GM12878 (cell line): Measurements from ENCODE around the gene KIF12. TPM values are rescaled to one million over a fixed set of nuclear protein-coding genes. Genes with fewer than 3 reads are reported as not detected.

Experiments used
- ATAC-seq: fragments of 200-7000 bp; cut with Tn5 transposase; 3 replicates; pipeline ENCODE4 v1.9.1; 2020; ENCODE audit warnings: mild to moderate bottlenecking, moderate library complexity
- BruUV-seq: library from RNA; stranded (reverse); fragments of 400-500 nt; replicated peaks from 2 replicates; lab custom pipeline; 2021; lab: Mats Ljungman, UMichigan
- CTCF ChIA-PET: fragments of 300-600 bp; sonication (Branson Sonifier 250); formaldehyde crosslinking; extraction: SDS; loops from one replicate; lab custom pipeline; 2021; ENCODE audit warnings: inconsistent platforms; lab: Yijun Ruan, JAX
- POLR2A ChIA-PET: fragments of 350-600 bp; formaldehyde crosslinking; extraction: SDS; loops from one replicate; lab custom pipeline; 2021; ENCODE audit warnings: inconsistent platforms; lab: Charles Lee
- RAD21 ChIA-PET: fragments of 300-600 bp; sonication (Branson Sonifier 250); formaldehyde crosslinking; loops from one replicate; lab custom pipeline; 2023; ENCODE audit warnings: antibody characterized with exemption; ENCODE audit not compliant: unreplicated experiment; lab: Charles Lee
- SMC1A ChIA-PET: fragments of 300-600 bp; sonication (Branson Sonifier 250); formaldehyde crosslinking; loops from one replicate; lab custom pipeline; 2023; ENCODE audit not compliant: unreplicated experiment, uncharacterized antibody; lab: Charles Lee
- DNase-seq: peaks from one replicate; pipeline ENCODE4 v3.0.0-alpha.2; 2011; ENCODE audit warnings: low read depth, low spot score
- FAIRE-seq: peaks from 3 replicates; lab custom pipeline; 2011; peaks lifted over from hg19 to GRCh38; lab: Jason Lieb, UNC
- H2AFZ ChIP-seq: 2 replicates; pipeline ENCODE4 v1.6.0; 2011; ENCODE audit warnings: low read depth, low read length, control low read depth; ENCODE audit not compliant: control insufficient read depth
- H3K27ac ChIP-seq: 2 replicates; pipeline ENCODE4 v1.5.1; 2011; ENCODE audit warnings: control low read depth; ENCODE audit not compliant: control insufficient read depth, insufficient read depth
- H3K27me3 ChIP-seq, 2 experiments: replicated peaks in 1 of 2; 2 replicates each; pipeline versions ENCODE4 v1.6.0 to v1.6.1; 2011; ENCODE audit warnings: low read length in 1 of 2; ENCODE audit not compliant: control insufficient read depth in 2 of 2, insufficient read depth in 2 of 2
- H3K36me3 ChIP-seq, 2 experiments: 2 replicates each; pipeline ENCODE4 v1.5.1; 2011; ENCODE audit warnings: low read length in 1 of 2; ENCODE audit not compliant: control insufficient read depth in 2 of 2, insufficient read depth in 2 of 2
- H3K4me1 ChIP-seq: 2 replicates; pipeline ENCODE4 v1.6.1; 2011; ENCODE audit warnings: mild to moderate bottlenecking, low read length, moderate library complexity, mixed read lengths; ENCODE audit not compliant: control insufficient read depth, insufficient read depth
- H3K4me2 ChIP-seq: 2 replicates; pipeline ENCODE4 v1.6.0; 2011; ENCODE audit warnings: control low read depth; ENCODE audit not compliant: control insufficient read depth, insufficient read depth
- H3K4me3 ChIP-seq: fragments of 200-600 bp; sonication (generic); 2 replicates; pipeline ENCODE4 v1.5.1; 2016
- H3K79me2 ChIP-seq: 2 replicates; pipeline ENCODE4 v1.6.0; 2011; ENCODE audit warnings: low read length; ENCODE audit not compliant: control insufficient read depth, insufficient read depth
- H3K9ac ChIP-seq: 2 replicates; pipeline ENCODE4 v1.8.0; 2011; ENCODE audit warnings: low read length, control low read depth, mixed read lengths; ENCODE audit not compliant: control insufficient read depth, insufficient read depth
- H3K9me3 ChIP-seq: replicated peaks from 3 replicates; pipeline ENCODE4 v1.5.1; 2011; ENCODE audit warnings: mild to moderate bottlenecking, low read length; ENCODE audit not compliant: control insufficient read depth, insufficient read depth
- H4K20me1 ChIP-seq: 2 replicates; pipeline ENCODE4 v1.6.0; 2011; ENCODE audit not compliant: control insufficient read depth, insufficient read depth
- BRCA1 ChIP-seq: IDR thresholded peaks from 2 replicates; pipeline ENCODE4 v1.6.1; 2011; ENCODE audit warnings: low read depth, low read length, improper control_type of control experiment
- CBFB ChIP-seq: IDR thresholded peaks from 2 replicates; pipeline ENCODE4 v1.6.1; 2016; ENCODE audit warnings: antibody characterized with exemption, low read depth
- MEF2B ChIP-seq: fragments of 450-650 bp; IDR thresholded peaks from 2 replicates; pipeline ENCODE4 v1.6.1; 2018; ENCODE audit warnings: mild to moderate bottlenecking, moderate library complexity; ENCODE audit not compliant: partially characterized antibody, poor library complexity, severe bottlenecking
- MTA2 ChIP-seq: fragments of 450-650 bp; IDR thresholded peaks from 2 replicates; pipeline ENCODE4 v1.6.1; 2016; ENCODE audit warnings: low read depth, mild to moderate bottlenecking, moderate library complexity
- NR2F1 ChIP-seq: fragments of 450-650 bp; conservative IDR thresholded peaks from 2 replicates; pipeline ENCODE4 v1.6.1; 2017; ENCODE audit warnings: mild to moderate bottlenecking
- PAX8 ChIP-seq: fragments of 450-650 bp; IDR thresholded peaks from 2 replicates; pipeline ENCODE4 v1.6.1; 2017; ENCODE audit warnings: mild to moderate bottlenecking, moderate library complexity
- SMAD5 ChIP-seq: IDR thresholded peaks from 2 replicates; pipeline ENCODE4 v1.6.1; 2016; ENCODE audit warnings: antibody characterized with exemption, low read depth
- SP1 ChIP-seq: IDR thresholded peaks from one replicate; pipeline ENCODE4 v1.6.1; 2011; ENCODE audit warnings: low read depth, low read length
- SPI1 ChIP-seq: IDR thresholded peaks from 2 replicates; pipeline ENCODE4 v1.6.1; 2011; ENCODE audit warnings: low read depth, mild to moderate bottlenecking, low read length, moderate library complexity, borderline replicate concordance; ENCODE audit not compliant: insufficient read depth
- SREBF1 ChIP-seq: IDR thresholded peaks from 2 replicates; pipeline ENCODE4 v1.6.1; 2012; ENCODE audit warnings: mild to moderate bottlenecking, low read length
- TAF1 ChIP-seq: IDR thresholded peaks from 2 replicates; pipeline ENCODE4 v1.6.1; 2011; ENCODE audit warnings: mild to moderate bottlenecking, low read depth, low read length, borderline replicate concordance
- WGBS: methylation state at CpG from one replicate; pipeline ENCODE4 v1.1.6; 2016; ENCODE audit warnings: low lambda C conversion rate; ENCODE audit not compliant: insufficient replicate concordance, insufficient coverage; ENCODE audit errors: missing lambda C conversion rate; 5-methylcytosine and 5-hydroxymethylcytosine counted together
- in situ Hi-C: fragments of 300-500 bp; cut with MboI; formaldehyde crosslinking; loops from 9 replicates; pipeline ENCODE4 v1.14.3; 2018; ENCODE audit warnings: mixed read lengths
- intact Hi-C: fragments of 100-400 bp; cut with micrococcal nuclease; formaldehyde crosslinking; loops from one replicate; pipeline ENCODE4 v1.14.2; 2022; ENCODE audit not compliant: unreplicated experiment
- polyA plus RNA-seq, 11 experiments: library from polyadenylated mRNA; depleted of rRNA in 4 of 11; unstranded in 6 of 11; stranded (reverse) in 5 of 11; fragments of >200 nt; fragmentation: Nextera tagmentation in 4 of 11; fragmentation: Illumina TruSeq in 1 of 11; extraction: Ambion mirVana in 4 of 11; extraction: Trizol in 1 of 11; gene quantifications; 1 replicate in 1 of 11; 2 replicates in 10 of 11; pipeline versions ENCODE4 v1.2.1 to v1.2.3, GENCODE V29; 2011 to 2016; ENCODE audit warnings: inconsistent platforms in 2 of 11, missing spikeins in 2 of 11, low read depth in 1 of 11
- total RNA-seq, 4 experiments: library from RNA; depleted of rRNA in 3 of 4; stranded (reverse); fragments of >200 nt in 3 of 4; fragmentation: Illumina TruSeq in 1 of 4; extraction: Trizol in 1 of 4; gene quantifications; 2 replicates each; pipeline versions ENCODE4 v1.2.1 to v1.2.3, GENCODE V29; 2013 to 2021
- TF ChIP-seq, protein P1 (sequence below): fragments of 450-650 bp; IDR thresholded peaks from 2 replicates; pipeline ENCODE4 v1.6.1; 2018; ENCODE audit warnings: borderline replicate concordance, mild to moderate bottlenecking; ENCODE audit not compliant: partially characterized antibody
- TF ChIP-seq, protein P2 (sequence below): fragments of 450-650 bp; IDR thresholded peaks from 2 replicates; pipeline ENCODE4 v1.6.1; 2017; ENCODE audit warnings: borderline replicate concordance
- TF ChIP-seq, protein P3 (sequence below): fragments of 450-650 bp; IDR thresholded peaks from 2 replicates; pipeline ENCODE4 v1.6.1; 2018; ENCODE audit warnings: mild to moderate bottlenecking, low read depth, moderate library complexity; ENCODE audit not compliant: partially characterized antibody
- TF ChIP-seq, protein P4 (sequence below): fragments of 450-650 bp; IDR thresholded peaks from 2 replicates; pipeline ENCODE4 v1.6.1; 2017; ENCODE audit warnings: low read depth, mild to moderate bottlenecking, moderate library complexity
- TF ChIP-seq, protein P5 (sequence below): fragments of 450-650 bp; IDR thresholded peaks from 2 replicates; pipeline ENCODE4 v1.6.1; 2014; ENCODE audit warnings: mild to moderate bottlenecking

KIF12 gene
- total and polyA plus RNA-seq, 10 of the 15 experiments (the other 5 are each of a cell fraction or from before 2014, with no cell fraction given), result not detected

DNA sequence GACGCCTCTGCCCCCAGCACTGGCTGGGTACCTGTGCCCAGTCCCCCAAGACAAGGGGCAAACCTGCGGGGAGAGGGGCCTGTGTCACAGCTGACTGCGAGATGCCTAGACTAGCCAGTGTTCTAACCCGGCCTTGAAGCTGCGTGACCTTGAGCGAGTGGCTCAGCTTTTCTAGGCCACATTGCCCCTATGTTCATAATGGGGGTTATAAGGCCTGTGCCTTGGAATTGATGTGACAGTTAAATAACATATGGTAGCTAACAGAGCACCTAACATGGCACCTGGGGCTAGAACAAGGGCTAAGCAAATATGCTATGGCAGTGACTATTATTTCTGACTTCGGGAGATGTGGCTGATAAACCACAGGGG is 33.4 kb upstream of the KIF12 start:
- no peak for FAIRE-seq
- no peak overlapping the region for H3K9ac ChIP-seq
- CTCF ChIA-PET, result no interaction called here
- intact Hi-C loops, result no loop called here
- peaks cover 0 to 2% of the 10 kb centered on the region in 2 experiments; a peak in 2 of 4 replicates for H3K27me3 ChIP-seq
- no peaks in the 10 kb centered on the region for H3K36me3 ChIP-seq
- no peak overlapping the region for H3K4me3 ChIP-seq
- no peaks in the 10 kb centered on the region for H3K4me1 ChIP-seq
- 23% methylated on average over 7 of the region's 7 CpGs for WGBS
- DNase-seq, result no peak
- in situ Hi-C loops, result no loop called here
- H2AFZ ChIP-seq, result no peak overlapping the region
- no TSS peak for BruUV-seq
- POLR2A ChIA-PET, result no interaction called here
- H3K27ac ChIP-seq, result no peak overlapping the region
- SMC1A ChIA-PET, result no interaction called here
- no peaks in the 10 kb centered on the region for H3K9me3 ChIP-seq
- RAD21 ChIA-PET, result no interaction called here
- H3K4me2 ChIP-seq, result no peak overlapping the region
- no peak for TF ChIP-seq CBFB
- TF ChIP-seq MEF2B, result no peak
- no peak for TF ChIP-seq MTA2
- TF ChIP-seq PAX8, result no peak
- TF ChIP-seq, protein P1, sequence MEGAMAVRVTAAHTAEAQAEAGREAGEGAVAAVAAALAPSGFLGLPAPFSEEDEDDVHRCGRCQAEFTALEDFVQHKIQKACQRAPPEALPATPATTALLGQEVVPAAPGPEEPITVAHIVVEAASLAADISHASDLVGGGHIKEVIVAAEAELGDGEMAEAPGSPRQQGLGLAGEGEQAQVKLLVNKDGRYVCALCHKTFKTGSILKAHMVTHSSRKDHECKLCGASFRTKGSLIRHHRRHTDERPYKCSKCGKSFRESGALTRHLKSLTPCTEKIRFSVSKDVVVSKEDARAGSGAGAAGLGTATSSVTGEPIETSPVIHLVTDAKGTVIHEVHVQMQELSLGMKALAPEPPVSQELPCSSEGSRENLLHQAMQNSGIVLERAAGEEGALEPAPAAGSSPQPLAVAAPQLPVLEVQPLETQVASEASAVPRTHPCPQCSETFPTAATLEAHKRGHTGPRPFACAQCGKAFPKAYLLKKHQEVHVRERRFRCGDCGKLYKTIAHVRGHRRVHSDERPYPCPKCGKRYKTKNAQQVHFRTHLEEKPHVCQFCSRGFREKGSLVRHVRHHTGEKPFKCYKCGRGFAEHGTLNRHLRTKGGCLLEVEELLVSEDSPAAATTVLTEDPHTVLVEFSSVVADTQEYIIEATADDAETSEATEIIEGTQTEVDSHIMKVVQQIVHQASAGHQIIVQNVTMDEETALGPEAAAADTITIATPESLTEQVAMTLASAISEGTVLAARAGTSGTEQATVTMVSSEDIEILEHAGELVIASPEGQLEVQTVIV, result no peak
- TF ChIP-seq, protein P2, sequence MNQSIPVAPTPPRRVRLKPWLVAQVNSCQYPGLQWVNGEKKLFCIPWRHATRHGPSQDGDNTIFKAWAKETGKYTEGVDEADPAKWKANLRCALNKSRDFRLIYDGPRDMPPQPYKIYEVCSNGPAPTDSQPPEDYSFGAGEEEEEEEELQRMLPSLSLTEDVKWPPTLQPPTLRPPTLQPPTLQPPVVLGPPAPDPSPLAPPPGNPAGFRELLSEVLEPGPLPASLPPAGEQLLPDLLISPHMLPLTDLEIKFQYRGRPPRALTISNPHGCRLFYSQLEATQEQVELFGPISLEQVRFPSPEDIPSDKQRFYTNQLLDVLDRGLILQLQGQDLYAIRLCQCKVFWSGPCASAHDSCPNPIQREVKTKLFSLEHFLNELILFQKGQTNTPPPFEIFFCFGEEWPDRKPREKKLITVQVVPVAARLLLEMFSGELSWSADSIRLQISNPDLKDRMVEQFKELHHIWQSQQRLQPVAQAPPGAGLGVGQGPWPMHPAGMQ, result no peak
- TF ChIP-seq SMAD5, result no peak
- TF ChIP-seq, protein P3, sequence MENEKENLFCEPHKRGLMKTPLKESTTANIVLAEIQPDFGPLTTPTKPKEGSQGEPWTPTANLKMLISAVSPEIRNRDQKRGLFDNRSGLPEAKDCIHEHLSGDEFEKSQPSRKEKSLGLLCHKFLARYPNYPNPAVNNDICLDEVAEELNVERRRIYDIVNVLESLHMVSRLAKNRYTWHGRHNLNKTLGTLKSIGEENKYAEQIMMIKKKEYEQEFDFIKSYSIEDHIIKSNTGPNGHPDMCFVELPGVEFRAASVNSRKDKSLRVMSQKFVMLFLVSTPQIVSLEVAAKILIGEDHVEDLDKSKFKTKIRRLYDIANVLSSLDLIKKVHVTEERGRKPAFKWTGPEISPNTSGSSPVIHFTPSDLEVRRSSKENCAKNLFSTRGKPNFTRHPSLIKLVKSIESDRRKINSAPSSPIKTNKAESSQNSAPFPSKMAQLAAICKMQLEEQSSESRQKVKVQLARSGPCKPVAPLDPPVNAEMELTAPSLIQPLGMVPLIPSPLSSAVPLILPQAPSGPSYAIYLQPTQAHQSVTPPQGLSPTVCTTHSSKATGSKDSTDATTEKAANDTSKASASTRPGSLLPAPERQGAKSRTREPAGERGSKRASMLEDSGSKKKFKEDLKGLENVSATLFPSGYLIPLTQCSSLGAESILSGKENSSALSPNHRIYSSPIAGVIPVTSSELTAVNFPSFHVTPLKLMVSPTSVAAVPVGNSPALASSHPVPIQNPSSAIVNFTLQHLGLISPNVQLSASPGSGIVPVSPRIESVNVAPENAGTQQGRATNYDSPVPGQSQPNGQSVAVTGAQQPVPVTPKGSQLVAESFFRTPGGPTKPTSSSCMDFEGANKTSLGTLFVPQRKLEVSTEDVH, result no peak
- TF ChIP-seq SPI1, result no peak
- TF ChIP-seq NR2F1, result no peak
- no peak for TF ChIP-seq SREBF1
- TF ChIP-seq BRCA1, result no peak
- TF ChIP-seq, protein P4, sequence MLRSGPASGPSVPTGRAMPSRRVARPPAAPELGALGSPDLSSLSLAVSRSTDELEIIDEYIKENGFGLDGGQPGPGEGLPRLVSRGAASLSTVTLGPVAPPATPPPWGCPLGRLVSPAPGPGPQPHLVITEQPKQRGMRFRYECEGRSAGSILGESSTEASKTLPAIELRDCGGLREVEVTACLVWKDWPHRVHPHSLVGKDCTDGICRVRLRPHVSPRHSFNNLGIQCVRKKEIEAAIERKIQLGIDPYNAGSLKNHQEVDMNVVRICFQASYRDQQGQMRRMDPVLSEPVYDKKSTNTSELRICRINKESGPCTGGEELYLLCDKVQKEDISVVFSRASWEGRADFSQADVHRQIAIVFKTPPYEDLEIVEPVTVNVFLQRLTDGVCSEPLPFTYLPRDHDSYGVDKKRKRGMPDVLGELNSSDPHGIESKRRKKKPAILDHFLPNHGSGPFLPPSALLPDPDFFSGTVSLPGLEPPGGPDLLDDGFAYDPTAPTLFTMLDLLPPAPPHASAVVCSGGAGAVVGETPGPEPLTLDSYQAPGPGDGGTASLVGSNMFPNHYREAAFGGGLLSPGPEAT, result no peak
- TF ChIP-seq, protein P5, sequence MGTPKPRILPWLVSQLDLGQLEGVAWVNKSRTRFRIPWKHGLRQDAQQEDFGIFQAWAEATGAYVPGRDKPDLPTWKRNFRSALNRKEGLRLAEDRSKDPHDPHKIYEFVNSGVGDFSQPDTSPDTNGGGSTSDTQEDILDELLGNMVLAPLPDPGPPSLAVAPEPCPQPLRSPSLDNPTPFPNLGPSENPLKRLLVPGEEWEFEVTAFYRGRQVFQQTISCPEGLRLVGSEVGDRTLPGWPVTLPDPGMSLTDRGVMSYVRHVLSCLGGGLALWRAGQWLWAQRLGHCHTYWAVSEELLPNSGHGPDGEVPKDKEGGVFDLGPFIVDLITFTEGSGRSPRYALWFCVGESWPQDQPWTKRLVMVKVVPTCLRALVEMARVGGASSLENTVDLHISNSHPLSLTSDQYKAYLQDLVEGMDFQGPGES, result no peak
- no peak for TF ChIP-seq TAF1
- TF ChIP-seq SP1, result no peak
- H3K79me2 ChIP-seq, result no peaks in the 10 kb centered on the region
- no peaks in the 10 kb centered on the region for H4K20me1 ChIP-seq
- ATAC-seq, result no peak
